ENCODE data around the gene FHOD1.
A peak's percentile ranks its signal among the peaks of the same experiment; 100 is the strongest.

FHOD1 gene

GRCh38 chr16:67277294-67277998, 30.2 kb upstream of the FHOD1 start:
- DNase-seq = no peak

DNA sequence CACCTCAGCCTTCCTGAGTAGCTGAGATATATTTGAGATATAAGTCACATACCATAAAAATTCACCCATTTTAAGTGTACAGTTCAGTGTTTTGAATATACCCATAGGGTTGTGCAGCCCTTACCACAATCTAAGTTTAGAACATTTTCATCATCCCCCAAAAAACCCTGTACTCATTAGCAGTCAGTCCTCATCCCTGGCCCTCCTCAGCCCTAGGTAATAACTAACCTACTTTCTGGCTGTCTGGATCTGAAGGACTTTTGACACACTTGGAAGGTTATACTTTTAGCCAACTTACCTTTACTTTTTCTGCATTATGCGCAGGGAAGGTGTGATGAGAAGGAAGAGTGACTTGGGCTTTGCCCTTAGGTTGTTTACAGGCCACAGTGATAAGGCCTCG, 28.0 kb upstream of the FHOD1 start:
- DNase-seq = no peak

- no peak for DNase-seq
Observed at GRCh38 chr16:67271446-67271845, 24.2 kb upstream of the FHOD1 start.

- DNase-seq = no peak
Observed at GRCh38 chr16:67270931-67271338, 23.7 kb upstream of the FHOD1 start.

- DNase-seq = no peak
Observed at GRCh38 chr16:67269766-67270165, 22.5 kb upstream of the FHOD1 start.

GRCh38 chr16:67268136-67268579, 20.9 kb upstream of the FHOD1 start:
- DNase-seq = no peak

DNA sequence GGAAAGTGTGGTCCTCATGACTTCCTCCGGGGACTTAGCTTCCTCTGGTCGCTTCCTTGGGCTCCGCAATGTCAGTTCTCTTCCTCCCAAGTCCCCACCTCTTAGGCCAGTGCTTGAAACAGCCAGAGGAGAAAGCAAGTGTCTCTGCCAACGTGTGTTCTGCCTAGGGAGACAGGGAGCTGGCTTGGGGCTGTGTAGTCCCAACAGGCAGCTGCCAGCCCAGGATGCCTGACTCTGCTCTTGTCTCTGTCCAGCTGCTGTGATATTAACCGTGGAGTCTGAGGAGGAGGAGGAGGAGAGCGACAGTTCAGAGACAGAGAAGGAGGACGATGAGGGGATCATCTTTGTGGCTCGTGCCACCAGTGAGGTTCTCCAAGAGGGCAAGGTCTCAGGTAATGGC, 18.6 kb upstream of the FHOD1 start:
- DNase-seq = no peak

DNA sequence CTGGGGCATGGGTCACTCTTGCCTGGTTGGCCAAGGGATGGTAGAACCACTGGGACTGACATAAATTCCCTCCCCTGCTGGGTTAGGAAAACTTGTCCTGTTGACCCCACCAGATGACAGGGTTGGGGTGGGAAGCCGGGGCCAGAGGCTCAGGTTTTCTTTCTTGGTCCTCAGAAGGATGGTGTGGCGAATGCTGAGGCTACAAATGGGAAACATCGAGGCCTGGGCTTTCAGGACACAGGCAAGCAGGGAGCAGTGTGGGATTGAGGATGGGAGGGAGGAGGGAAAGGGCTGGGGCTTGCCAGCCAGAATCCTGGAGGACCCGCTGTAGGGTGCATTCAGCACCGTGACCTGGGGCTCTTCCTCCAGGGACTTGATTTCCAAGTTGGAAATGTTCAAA, 17.6 kb upstream of the FHOD1 start:
- no peak for DNase-seq

GRCh38 chr16:67264277-67264676, 17.0 kb upstream of the FHOD1 start:
- no peak for DNase-seq

GRCh38 chr16:67263201-67263600, 15.9 kb upstream of the FHOD1 start:
- DNase-seq = no peak

GRCh38 chr16:67260426-67261063, 13.3 kb upstream of the FHOD1 start:
- DNase-seq = peak; percentile 26 to 34

GRCh38 chr16:67259705-67260104, 12.4 kb upstream of the FHOD1 start:
- DNase-seq = no peak

- DNase-seq = no peak
Observed at GRCh38 chr16:67258161-67258835, 11.0 kb upstream of the FHOD1 start.

- DNase-seq = no peak
Observed at GRCh38 chr16:67257486-67258160, 10.3 kb upstream of the FHOD1 start.

GRCh38 chr16:67256701-67257230, 9.5 kb upstream of the FHOD1 start:
- no peak for DNase-seq

DNA sequence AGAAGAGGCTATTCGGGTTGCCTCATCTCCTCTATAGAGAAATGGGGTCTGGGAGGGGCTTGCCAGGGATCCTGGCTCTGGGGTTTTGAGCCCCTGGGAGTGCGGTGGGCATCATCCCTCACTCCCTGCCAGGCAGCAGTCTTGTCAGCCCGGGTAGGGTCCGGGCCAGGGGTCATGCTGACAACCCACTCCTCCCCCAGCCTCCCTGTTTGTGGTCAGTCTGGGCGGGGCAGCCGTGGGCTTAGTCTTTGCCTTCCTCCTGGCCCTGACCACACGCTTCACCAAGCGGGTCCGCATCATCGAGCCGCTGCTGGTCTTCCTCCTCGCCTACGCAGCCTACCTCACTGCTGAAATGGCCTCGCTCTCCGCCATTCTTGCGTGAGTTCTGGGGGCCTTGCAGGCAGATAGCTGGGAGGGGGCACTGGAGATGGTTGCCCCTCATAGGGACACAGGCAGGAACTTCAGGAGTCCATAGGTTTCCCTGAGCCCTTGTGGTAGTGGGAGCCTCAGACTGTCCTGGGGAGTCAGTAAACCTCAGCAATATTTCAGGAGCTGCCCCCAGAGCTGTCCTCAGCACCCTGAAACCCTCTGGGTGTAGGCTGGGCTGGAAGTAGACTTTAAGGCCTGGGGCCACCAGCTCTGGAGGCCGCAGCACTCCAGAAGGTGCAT, 8.4 kb upstream of the FHOD1 start:
- no peak for DNase-seq

GRCh38 chr16:67254801-67255552, 7.7 kb upstream of the FHOD1 start:
- no peak for DNase-seq

DNA sequence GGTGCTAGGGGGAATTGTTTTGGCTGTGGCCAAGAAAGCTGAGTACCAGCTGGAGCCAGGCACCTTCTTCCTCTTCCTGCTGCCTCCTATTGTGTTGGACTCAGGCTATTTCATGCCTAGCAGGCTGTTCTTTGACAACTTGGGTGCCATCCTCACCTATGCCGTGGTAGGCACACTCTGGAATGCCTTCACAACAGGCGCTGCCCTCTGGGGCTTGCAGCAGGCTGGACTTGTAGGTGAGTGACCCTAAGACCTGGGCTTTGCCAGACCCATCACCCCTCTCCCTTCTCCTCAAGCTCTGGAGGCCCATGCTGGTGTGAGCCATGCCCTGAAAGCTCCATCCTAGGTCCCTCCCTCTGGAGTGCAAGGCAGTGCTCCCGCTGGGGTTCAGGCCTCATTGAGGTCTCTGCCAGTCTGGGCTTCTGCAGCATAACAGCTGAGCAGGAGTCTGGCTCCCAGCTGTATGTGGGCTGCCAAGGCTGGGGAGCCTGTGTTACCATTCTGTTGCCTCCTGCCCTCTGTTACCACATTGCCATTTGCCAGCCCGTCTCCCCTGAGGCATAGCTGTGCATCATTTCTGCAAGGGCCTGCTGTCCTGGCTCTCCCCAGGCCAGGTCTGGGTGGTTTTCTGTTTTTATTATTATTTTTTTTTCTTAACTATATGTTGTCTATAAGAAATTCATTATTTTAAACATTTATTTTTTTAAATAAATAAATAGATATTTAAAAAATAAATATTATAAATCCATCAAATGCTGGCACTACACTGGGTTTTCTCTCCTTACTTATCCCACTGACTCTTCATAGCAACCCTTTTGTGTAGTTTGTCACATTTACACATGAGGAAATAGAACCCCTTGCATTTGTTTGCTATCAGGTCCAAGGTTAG, 5.6 kb upstream of the FHOD1 start:
- no peak for DNase-seq

DNA sequence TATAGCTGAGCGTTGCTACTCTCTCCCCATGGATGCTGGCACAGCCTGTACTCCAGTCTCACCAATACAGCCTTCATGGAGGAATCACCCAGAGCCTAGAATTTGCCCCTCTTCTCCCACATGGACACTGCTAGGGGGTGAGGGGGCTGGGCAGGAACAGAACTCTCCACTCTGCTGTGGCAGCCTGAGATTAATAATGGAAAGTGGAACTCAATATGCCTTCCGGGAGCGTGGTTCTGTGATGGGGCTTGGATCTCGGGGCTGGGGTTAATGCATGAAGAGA, 2.7 kb upstream of the FHOD1 start:
- DNase-seq = no peak

- DNase-seq = no peak
Observed at GRCh38 chr16:67249178-67250044, 2.1 kb upstream of the FHOD1 start.

Data from CD4-positive, alpha-beta T cell treated with Interferon alpha-2 for 1 hour (primary cell).